B cell (primary cell): ENCODE data around the gene URB1. TPM values are rescaled to one million over a fixed set of nuclear protein-coding genes. Genes with fewer than 3 reads are reported as not detected.

Experiments used
- ATAC-seq: fragments of 200-7000 bp; cut with Tn5 transposase; one replicate; pipeline ENCODE4 v1.10.0; 2021; ENCODE audit warnings: low read depth, mild to moderate bottlenecking, moderate number of reproducible peaks, moderate library complexity
- CTCF ChIA-PET: fragments of 350-600 bp; sonication (Branson Sonifier 250); formaldehyde crosslinking; loops from one replicate; lab custom pipeline; 2021; ENCODE audit warnings: antibody characterized with exemption, inconsistent platforms; lab: Charles Lee
- POLR2A ChIA-PET: fragments of 350-600 bp; sonication (Branson Sonifier 250); formaldehyde crosslinking; loops from one replicate; lab custom pipeline; 2021; ENCODE audit warnings: antibody characterized with exemption; lab: Charles Lee
- DNase-seq: peaks from one replicate; pipeline ENCODE4 v3.0.0; 2013
- H2AFZ ChIP-seq: 2 replicates; pipeline ENCODE4 v1.6.1; 2012; ENCODE audit warnings: mild to moderate bottlenecking, low read depth, low read length; ENCODE audit not compliant: insufficient read depth, poor library complexity, severe bottlenecking
- H3K27ac ChIP-seq, 2 donors: 1 replicate in 1 of 2; 2 replicates in 1 of 2; pipeline ENCODE4 v1.5.1; 2012 to 2013; ENCODE audit warnings: low read length in 2 of 2, mild to moderate bottlenecking in 2 of 2, moderate library complexity in 1 of 2
- H3K27me3 ChIP-seq, 4 experiments: fragments of 200-600 bp in 1 of 4; sonication (generic) in 1 of 4; replicated peaks in 1 of 4; 1 replicate in 2 of 4; 2 replicates in 2 of 4; pipeline versions ENCODE4 v1.6.1 to v1.7.0; 2013 to 2016; ENCODE audit warnings: low read length in 3 of 4, mild to moderate bottlenecking in 2 of 4, mixed read lengths in 1 of 4, moderate library complexity in 1 of 4; ENCODE audit not compliant: insufficient read depth in 4 of 4, control insufficient read depth in 3 of 4; ENCODE audit errors: control extremely low read depth in 1 of 4
- H3K36me3 ChIP-seq, 2 experiments: replicated peaks in 1 of 2; 1 replicate in 1 of 2; 2 replicates in 1 of 2; pipeline versions ENCODE4 v1.6.1 to v1.7.1; 2013; ENCODE audit warnings: low read length in 1 of 2; ENCODE audit not compliant: insufficient read depth in 2 of 2, control insufficient read depth in 1 of 2; ENCODE audit errors: control extremely low read depth in 1 of 2, extremely low read depth in 1 of 2
- H3K4me1 ChIP-seq, 2 donors: fragments of 200-600 bp in 1 of 2; sonication (generic) in 1 of 2; 1 replicate in 1 of 2; 2 replicates in 1 of 2; pipeline versions ENCODE4 v1.5.1 to v1.6.1; 2013 to 2017; ENCODE audit warnings: low read length in 2 of 2; ENCODE audit not compliant: control insufficient read depth in 2 of 2, insufficient read depth in 2 of 2
- H3K4me2 ChIP-seq: replicated peaks from 2 replicates; pipeline ENCODE3; 2012; ENCODE audit warnings: mild to moderate bottlenecking, low read depth, low read length; ENCODE audit not compliant: poor library complexity, severe bottlenecking
- H3K4me3 ChIP-seq, 5 experiments: fragments of 200-600 bp in 1 of 5; sonication (generic) in 1 of 5; 1 replicate in 3 of 5; 2 replicates in 2 of 5; pipeline versions ENCODE4 v1.5.1 to v1.7.0; 2011 to 2016; ENCODE audit warnings: low read length in 4 of 5, mild to moderate bottlenecking in 4 of 5, low read depth in 2 of 5, control low read depth in 1 of 5, moderate library complexity in 1 of 5; ENCODE audit not compliant: insufficient read depth in 1 of 5; ENCODE audit errors: control extremely low read depth in 1 of 5, extremely low read depth in 1 of 5
- H3K79me2 ChIP-seq: fragments of 200-600 bp; sonication (generic); one replicate; pipeline ENCODE4 v1.6.0; 2016; ENCODE audit warnings: low read length; ENCODE audit not compliant: control insufficient read depth, insufficient read depth
- H3K9ac ChIP-seq: fragments of 200-600 bp; sonication (generic); 2 replicates; pipeline ENCODE4 v1.6.1; 2017; ENCODE audit warnings: mild to moderate bottlenecking, low read length, moderate library complexity
- H3K9me3 ChIP-seq, 3 donors: one replicate each; pipeline versions ENCODE4 v1.6.1 to v1.7.1; 2013; ENCODE audit warnings: low read length in 2 of 3; ENCODE audit not compliant: control insufficient read depth in 2 of 3, insufficient read depth in 1 of 3; ENCODE audit errors: control extremely low read depth in 1 of 3
- H4K20me1 ChIP-seq: 2 replicates; pipeline ENCODE4 v1.6.0; 2012; ENCODE audit warnings: mild to moderate bottlenecking, low read length; ENCODE audit not compliant: insufficient read depth, control insufficient read depth, poor library complexity, severe bottlenecking
- H3K27ac Mint-ChIP-seq: one replicate; pipeline ENCODE4 v1.8.0; 2021; ENCODE audit warnings: mixed read lengths
- H3K27me3 Mint-ChIP-seq: one replicate; pipeline ENCODE4 v1.8.0; 2021; ENCODE audit warnings: mixed read lengths
- H3K4me1 Mint-ChIP-seq: one replicate; pipeline ENCODE4 v1.8.0; 2021; ENCODE audit warnings: mixed read lengths
- H3K4me3 Mint-ChIP-seq: one replicate; pipeline ENCODE4 v1.8.0; 2021; ENCODE audit warnings: mixed read lengths
- H3K9me3 Mint-ChIP-seq: one replicate; pipeline ENCODE4 v1.8.0; 2022; ENCODE audit warnings: mixed read lengths; ENCODE audit not compliant: insufficient read depth
- CTCF ChIP-seq: fragments of 200-600 bp; IDR thresholded peaks from one replicate; pipeline ENCODE4 v1.8.0; 2022; ENCODE audit warnings: antibody characterized with exemption, mild to moderate bottlenecking
- EZH2 ChIP-seq: IDR thresholded peaks from 2 replicates; pipeline ENCODE4 v1.6.1; 2012; ENCODE audit warnings: borderline replicate concordance, low read depth, mild to moderate bottlenecking, moderate library complexity, low read length; ENCODE audit not compliant: insufficient read depth, poor library complexity, severe bottlenecking
- WGBS: methylation state at CpG from one replicate; pipeline ENCODE4 v1.1.5; 2013; ENCODE audit warnings: missing lambda C conversion rate; ENCODE audit not compliant: insufficient coverage; 5-methylcytosine and 5-hydroxymethylcytosine counted together
- intact Hi-C: fragments of 100-400 bp; cut with micrococcal nuclease; formaldehyde crosslinking; loops from one replicate; pipeline ENCODE4 v1.10.0; 2022
- polyA plus RNA-seq: library from polyadenylated mRNA; depleted of rRNA; stranded (reverse); fragments of >200 nt; gene quantifications from 2 replicates; pipeline ENCODE4 v1.2.3, GENCODE V29; 2012
- total RNA-seq, 2 donors: library from RNA; stranded (reverse); fragments of 120-200 nt in 1 of 2; gene quantifications; 1 replicate in 1 of 2; 2 replicates in 1 of 2; pipeline versions ENCODE4 v1.2.3 to v1.2.4, GENCODE V29; 2013 to 2022

The URB1 gene
- total and polyA plus RNA-seq, 2 donors (not counting 1 experiment from before 2014, with no cell fraction given) = 4.7 to 15.2 TPM

GRCh38 chr21:32340863-32341848 lies 51.7 kb downstream of the URB1 start:
- Histone ChIP-seq H4K20me1 (no peaks in the 10 kb centered on the region), H3K9me3 (peaks cover 3 to 16% (median 12%) of the 10 kb centered on the region in 3 donors), H3K79me2 (no peaks in the 10 kb centered on the region), H3K4me2 (no peak overlapping the region), H3K27ac (no peak overlapping the region), H3K4me3 (no peak overlapping the region), H3K4me1 (no peaks in the 10 kb centered on the region), H3K27me3 (no peaks in the 10 kb centered on the region), H3K36me3 (peaks cover 33 to 74% of the 10 kb centered on the region in 2 experiments), H2AFZ (no peak overlapping the region), H3K9ac (no peak overlapping the region)
- no peaks in the 10 kb centered on the region for H3K27me3 Mint-ChIP-seq
- H3K4me3 Mint-ChIP-seq = no peak overlapping the region
- H3K27ac Mint-ChIP-seq = no peak overlapping the region
- H3K9me3 Mint-ChIP-seq = no peaks in the 10 kb centered on the region
- ATAC-seq (no peak), DNase-seq (no peak)
- peaks cover under 1% of the 10 kb centered on the region for H3K4me1 Mint-ChIP-seq
- CTCF ChIA-PET = no interaction called here
- POLR2A ChIA-PET = no interaction called here
- intact Hi-C loops = no loop called here
- no peak for TF ChIP-seq CTCF
- TF ChIP-seq EZH2 = no peak
- WGBS = no CpG with 5 or more reads among the region's 12 CpGs
